ENCODE measurements around the gene KCNRG.
"Not testable (repeated sequence)": the region's sequence is repeated elsewhere in the genome, so short reads cannot be mapped to it uniquely, and the experiment has no call there.

- TF ChIP-seq, protein P1, sequence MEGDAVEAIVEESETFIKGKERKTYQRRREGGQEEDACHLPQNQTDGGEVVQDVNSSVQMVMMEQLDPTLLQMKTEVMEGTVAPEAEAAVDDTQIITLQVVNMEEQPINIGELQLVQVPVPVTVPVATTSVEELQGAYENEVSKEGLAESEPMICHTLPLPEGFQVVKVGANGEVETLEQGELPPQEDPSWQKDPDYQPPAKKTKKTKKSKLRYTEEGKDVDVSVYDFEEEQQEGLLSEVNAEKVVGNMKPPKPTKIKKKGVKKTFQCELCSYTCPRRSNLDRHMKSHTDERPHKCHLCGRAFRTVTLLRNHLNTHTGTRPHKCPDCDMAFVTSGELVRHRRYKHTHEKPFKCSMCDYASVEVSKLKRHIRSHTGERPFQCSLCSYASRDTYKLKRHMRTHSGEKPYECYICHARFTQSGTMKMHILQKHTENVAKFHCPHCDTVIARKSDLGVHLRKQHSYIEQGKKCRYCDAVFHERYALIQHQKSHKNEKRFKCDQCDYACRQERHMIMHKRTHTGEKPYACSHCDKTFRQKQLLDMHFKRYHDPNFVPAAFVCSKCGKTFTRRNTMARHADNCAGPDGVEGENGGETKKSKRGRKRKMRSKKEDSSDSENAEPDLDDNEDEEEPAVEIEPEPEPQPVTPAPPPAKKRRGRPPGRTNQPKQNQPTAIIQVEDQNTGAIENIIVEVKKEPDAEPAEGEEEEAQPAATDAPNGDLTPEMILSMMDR (IDR thresholded peaks at IDR 0.05), result not testable (repeated sequence)
- not testable (repeated sequence) for TF ChIP-seq POLR2AphosphoS5, POLR2A (IDR thresholded peaks at IDR 0.05)
Measured at GRCh38 chr13:49990612-49991011, 24.6 kb upstream of the KCNRG start.

Data from breast epithelium (tissue), 3 donors.